ENCODE results near the gene CSGALNACT2. TPM values are rescaled to one million over a fixed set of nuclear protein-coding genes. Genes with fewer than 3 reads are reported as not detected.

CSGALNACT2 gene
- total RNA-seq, 1 experiment from 2014 or later: 22.3 TPM

- no TSS peak for BruUV-seq (replicated peaks)
- intact Hi-C loops (cut with micrococcal nuclease; ENCODE audit: unreplicated experiment) (no loop called here), in situ Hi-C loops (cut with HindIII; ENCODE audit: low pct_unique_long_range_greater_than_20kb, low sequenced_read_pairs) (no loop called here)
- no peak for DNase-seq (ENCODE audit: low read depth, low spot score)
- Histone ChIP-seq H3K36me3 (ENCODE audit: control insufficient read depth, insufficient read depth, low read length) (no peaks in the 10 kb centered on the region), H3K4me1 (ENCODE audit: control insufficient read depth, insufficient read depth, low read length) (0 out of 2 replicates have a peak, but pooled peaks cover 3% of the 10 kb centered on the region), H3K4me3 (ENCODE audit: low read depth in 2 of 2, low read length in 2 of 2) (no peak overlapping the region), H3K27ac (ENCODE audit: low read length) (no peak overlapping the region), H3K9me3 (ENCODE audit: control insufficient read depth, insufficient read depth, low read depth, low read length) (no peaks in the 10 kb centered on the region), H3K27me3 (ENCODE audit: control insufficient read depth, insufficient read depth, low read length) (no peaks in the 10 kb centered on the region)
- POLR2A ChIA-PET: no interaction called here
- ATAC-seq: no peak
- CTCF ChIA-PET: no interaction called here
- TF ChIP-seq SIN3A (IDR thresholded peaks at IDR 0.05; ENCODE audit: borderline replicate concordance, insufficient read depth, low read depth, low read length): no peak
These were observed 93.4 kb downstream of the CSGALNACT2 start for GRCh38 chr10:43231523-43232078.

DNA sequence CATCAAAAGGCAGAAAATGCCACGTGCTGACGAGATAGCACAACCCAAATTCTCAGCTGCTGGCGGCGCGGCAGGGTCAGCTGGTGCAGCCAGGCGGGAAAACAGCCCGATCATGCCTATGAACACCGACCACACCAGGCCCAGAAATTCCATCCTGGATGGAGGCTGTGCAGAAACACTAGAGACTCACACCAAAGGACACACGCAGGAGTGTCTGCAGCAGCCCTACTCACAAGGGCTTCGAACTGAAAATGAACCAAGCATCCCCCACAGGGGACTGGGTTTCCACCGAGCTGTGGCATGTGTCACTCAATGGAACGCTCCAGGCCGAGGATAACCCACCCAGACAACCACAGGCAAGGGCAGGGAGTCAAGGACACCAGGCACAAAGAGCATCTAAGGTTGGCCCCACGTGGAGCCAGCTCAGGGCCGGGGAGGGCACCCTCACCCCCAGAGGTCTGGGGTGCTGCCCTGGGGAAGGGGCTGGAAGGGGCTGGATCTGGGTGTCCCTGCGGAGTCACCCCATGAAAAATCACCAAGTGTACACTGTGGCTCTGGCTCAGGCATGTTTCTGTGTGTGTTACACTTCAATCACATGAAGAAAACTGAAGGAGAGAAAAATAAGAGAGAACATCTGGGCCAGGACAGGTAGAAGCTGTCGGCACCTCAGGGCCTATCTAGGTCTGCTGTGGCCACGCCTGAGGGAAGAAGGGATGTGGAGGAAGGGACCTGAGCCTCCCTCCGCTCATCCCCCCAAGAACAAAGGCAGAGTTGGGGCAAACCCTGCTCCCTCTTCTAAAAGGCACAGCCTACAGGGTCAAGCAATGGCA, 95.6 kb downstream of the CSGALNACT2 start:
- BruUV-seq (replicated peaks): no TSS peak
- intact Hi-C loops (cut with micrococcal nuclease; ENCODE audit: unreplicated experiment) (no loop called here), in situ Hi-C loops (cut with HindIII; ENCODE audit: low pct_unique_long_range_greater_than_20kb, low sequenced_read_pairs) (no loop called here)
- H3K36me3 ChIP-seq (ENCODE audit: control insufficient read depth, insufficient read depth, low read length): no peaks in the 10 kb centered on the region
- no peak for TF ChIP-seq TCF7L2 (IDR thresholded peaks at IDR 0.05; ENCODE audit: low read depth, low read length)
- TF ChIP-seq, protein P1, sequence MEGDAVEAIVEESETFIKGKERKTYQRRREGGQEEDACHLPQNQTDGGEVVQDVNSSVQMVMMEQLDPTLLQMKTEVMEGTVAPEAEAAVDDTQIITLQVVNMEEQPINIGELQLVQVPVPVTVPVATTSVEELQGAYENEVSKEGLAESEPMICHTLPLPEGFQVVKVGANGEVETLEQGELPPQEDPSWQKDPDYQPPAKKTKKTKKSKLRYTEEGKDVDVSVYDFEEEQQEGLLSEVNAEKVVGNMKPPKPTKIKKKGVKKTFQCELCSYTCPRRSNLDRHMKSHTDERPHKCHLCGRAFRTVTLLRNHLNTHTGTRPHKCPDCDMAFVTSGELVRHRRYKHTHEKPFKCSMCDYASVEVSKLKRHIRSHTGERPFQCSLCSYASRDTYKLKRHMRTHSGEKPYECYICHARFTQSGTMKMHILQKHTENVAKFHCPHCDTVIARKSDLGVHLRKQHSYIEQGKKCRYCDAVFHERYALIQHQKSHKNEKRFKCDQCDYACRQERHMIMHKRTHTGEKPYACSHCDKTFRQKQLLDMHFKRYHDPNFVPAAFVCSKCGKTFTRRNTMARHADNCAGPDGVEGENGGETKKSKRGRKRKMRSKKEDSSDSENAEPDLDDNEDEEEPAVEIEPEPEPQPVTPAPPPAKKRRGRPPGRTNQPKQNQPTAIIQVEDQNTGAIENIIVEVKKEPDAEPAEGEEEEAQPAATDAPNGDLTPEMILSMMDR (IDR thresholded peaks at IDR 0.05): no peak
- no peak for TF ChIP-seq POLR2AphosphoS5 (IDR thresholded peaks at IDR 0.05; ENCODE audit: low read depth, low read length)
- no peak for TF ChIP-seq REST (IDR thresholded peaks at IDR 0.05; ENCODE audit: insufficient read depth in 1 of 2, low read depth in 2 of 2, low read length in 1 of 2)
- no peak for TF ChIP-seq SIN3A (IDR thresholded peaks at IDR 0.05; ENCODE audit: borderline replicate concordance, insufficient read depth, low read depth, low read length)
- 0 out of 2 replicates have a peak, but pooled peaks cover 2% of the 10 kb centered on the region for H3K4me1 ChIP-seq (ENCODE audit: control insufficient read depth, insufficient read depth, low read length)
- ChIA-PET POLR2A (no interaction called here), CTCF (no interaction called here)
- no peak overlapping the region for H3K27ac ChIP-seq (ENCODE audit: low read length)
- H3K27me3 ChIP-seq (ENCODE audit: control insufficient read depth, insufficient read depth, low read length): no peaks in the 10 kb centered on the region
- ATAC-seq (no peak), DNase-seq (ENCODE audit: low read depth, low spot score) (no peak)
- H3K4me3 ChIP-seq (ENCODE audit: low read depth in 2 of 2, low read length in 2 of 2): no peak overlapping the region
- no peaks in the 10 kb centered on the region for H3K9me3 ChIP-seq (ENCODE audit: control insufficient read depth, insufficient read depth, low read depth, low read length)

Measured in Panc1 (cell line).